ENCODE results near the gene ZNF76.

ZNF76 gene

DNA sequence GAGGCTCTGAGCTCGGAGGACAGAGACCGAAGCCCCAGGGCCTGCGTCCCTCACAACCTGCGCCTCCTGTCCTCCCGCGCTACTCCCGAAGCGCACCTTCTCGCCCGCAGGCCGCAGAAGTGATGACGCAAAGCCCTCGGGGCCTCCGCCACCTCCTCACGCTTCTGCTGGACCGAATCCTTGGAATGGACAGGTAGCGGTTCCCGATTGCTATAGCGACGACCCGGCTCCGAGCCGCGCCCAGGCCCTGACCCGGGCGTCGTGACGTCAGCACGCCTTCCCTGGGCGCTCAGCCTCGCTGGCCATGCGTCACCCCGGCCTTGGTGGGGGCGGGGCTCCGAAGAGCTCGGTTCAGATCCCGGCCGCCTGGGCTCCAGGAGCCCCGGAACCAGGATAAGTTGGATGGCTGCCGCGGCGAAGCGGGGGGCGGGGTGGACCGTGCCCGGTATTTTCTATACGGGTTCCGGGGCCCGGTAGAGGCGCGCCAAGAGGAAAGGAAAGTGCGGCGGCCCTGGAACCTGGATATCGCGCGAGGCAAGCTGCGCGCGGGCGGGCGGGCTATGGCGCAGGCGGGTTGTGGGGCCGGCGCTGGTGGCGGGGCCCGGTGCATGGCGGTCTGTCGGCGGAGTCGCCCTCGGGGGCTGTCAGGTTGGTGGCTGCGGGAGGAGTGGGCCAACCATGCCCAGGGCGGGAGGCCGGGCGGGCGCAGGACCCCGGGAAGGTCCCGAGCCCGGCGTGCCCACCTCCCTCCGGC is at the start of gene ZNF76:
TSS of gene ZNF76 (plus strand) at position 542 of the 754 bp plus-strand sequence. CDS start 21,417 bp downstream, outside the sequence.
- DNase-seq (ENCODE audit: low read depth in 1 of 2, low spot score in 1 of 2), result peak; percentile 77 to 87

- DNase-seq (ENCODE audit: low read depth in 1 of 2, low spot score in 1 of 2), result no peak
Observed at GRCh38 chr6:35213298-35213791, 46.2 kb upstream of the ZNF76 start.

- no peak for DNase-seq (ENCODE audit: low read depth in 1 of 2, low spot score in 1 of 2)
Observed at GRCh38 chr6:35213824-35214756, 45.4 kb upstream of the ZNF76 start, which contains the start of gene SCUBE3. TSS of gene SCUBE3 (plus strand) at chr6:35213956. CDS start at chr6:35214419, 463 bp downstream.

DNA sequence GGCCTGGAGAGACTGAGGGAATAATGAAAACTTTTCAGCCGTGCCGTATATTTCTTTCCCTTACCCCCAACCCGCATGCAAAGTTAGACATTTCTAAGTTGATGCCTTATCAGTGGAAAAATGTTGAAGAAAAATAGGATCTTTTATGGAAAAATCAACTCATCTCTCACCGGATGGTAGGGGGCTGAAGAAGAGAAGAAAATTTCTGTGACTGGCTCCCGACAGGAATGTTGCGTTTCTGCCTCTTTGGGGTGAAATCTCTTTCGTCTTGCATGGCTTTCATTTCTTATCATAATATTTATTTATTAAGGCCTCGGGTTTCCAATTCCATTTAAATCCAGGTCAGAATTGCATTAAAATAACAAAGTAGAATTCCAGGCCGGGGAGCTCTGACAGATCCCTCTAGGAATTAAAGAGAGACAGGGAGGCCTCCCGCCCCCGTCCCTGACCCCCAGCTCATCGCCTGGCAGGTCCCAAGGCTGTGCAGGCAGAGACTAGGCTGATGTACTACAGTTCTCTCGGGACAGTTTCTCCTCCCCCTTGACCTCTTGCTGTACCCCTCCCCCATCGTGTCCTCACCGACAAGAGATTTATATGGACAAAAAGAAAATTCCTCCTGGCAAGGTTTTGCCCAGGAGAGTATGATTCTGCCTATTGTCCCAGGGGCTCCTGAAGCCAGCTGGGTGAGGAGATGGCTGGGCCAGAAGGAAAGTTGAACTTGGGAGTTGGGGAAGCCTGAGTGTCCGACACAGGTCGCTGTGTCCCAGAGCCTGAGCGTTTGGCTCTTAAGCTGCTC is 44.5 kb upstream of the ZNF76 start:
- no peak for DNase-seq (ENCODE audit: low read depth in 1 of 2, low spot score in 1 of 2)

- DNase-seq (ENCODE audit: low read depth in 1 of 2, low spot score in 1 of 2), result no peak
Observed at GRCh38 chr6:35215665-35216411, 43.7 kb upstream of the ZNF76 start.

DNA sequence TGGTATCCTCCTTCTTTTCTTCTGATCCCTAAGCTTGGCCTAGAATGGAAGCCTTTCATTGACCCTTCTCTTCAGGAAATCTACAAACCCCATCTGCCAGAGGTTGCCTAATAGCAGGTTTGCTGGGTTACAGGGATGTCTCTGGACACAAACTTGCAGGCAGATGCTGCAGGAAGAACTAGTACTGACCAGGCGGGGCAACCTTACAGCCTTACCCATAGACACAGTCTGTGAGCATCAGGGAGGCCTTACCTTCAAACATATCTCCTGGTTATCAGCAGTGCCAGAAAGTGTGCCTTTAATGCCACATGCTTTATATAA is 43.2 kb upstream of the ZNF76 start:
- no peak for DNase-seq (ENCODE audit: low read depth in 1 of 2, low spot score in 1 of 2)

DNA sequence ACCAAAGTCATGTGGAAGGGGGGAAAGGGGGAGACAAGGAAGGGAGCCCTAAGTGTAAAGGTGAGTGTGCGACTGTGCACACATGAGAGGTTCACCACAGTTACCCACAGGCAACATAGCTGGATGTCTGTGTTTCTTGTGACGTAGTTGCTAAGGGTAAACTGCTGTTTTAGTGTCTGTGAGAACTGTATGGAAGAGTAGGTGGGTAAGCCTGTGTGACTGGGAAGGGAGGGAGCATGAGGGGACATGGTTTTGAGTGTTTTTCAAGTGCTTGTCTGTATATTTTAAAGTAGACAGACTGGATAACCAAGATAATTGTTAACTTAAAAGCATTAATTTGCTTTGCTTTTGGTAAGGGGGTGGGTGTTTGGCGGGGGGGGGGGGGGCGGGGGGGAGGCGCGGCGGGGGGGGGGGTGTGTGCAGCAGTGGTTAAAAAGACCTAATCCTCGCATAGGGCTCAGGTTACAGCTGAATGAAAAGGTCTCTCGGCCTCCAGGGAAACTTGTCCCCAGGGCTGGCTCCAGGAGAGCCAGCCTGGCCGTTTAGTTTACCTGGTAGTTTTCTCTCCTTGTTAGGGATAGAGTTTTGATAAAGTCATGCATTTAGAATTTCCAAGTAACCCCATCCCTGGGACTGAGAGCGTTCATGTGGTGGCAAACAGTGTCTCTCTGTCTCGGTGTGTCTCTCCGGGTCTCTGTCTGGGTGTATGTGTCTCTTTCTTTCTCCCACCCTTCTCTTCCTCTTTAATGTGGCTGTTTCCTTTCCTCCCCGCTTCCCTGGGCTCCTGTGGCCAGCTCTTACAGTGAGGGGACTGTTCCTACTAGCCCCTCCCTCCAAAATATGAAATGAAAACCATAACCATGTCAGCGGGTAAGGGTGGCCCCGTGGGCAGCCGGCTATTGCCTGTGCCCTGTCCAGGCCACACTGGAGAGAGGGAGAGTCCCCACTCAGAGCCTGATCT is 42.4 kb upstream of the ZNF76 start:
- no peak for DNase-seq (ENCODE audit: low read depth in 1 of 2, low spot score in 1 of 2)

DNA sequence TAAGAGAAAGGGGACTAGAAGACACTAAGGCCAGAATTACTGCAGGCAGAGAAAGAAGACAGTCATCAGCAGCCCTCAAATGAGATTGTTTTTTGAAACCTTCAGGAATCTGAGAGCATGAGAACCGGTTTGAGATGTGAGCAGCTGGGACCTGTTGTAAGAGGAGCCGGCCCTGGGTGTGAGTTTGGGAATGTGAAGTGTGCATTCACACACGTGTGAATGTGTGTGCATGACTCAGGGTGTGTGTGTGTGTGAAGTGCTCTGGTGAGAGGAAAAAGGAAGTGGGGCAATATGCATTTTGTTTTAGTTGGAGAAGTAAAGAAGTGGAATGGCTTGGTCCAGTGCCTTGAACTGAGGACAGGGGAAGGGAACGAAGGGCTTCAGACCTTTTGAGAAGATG is 41.5 kb upstream of the ZNF76 start:
- DNase-seq (ENCODE audit: low read depth in 1 of 2, low spot score in 1 of 2), result no peak

DNA sequence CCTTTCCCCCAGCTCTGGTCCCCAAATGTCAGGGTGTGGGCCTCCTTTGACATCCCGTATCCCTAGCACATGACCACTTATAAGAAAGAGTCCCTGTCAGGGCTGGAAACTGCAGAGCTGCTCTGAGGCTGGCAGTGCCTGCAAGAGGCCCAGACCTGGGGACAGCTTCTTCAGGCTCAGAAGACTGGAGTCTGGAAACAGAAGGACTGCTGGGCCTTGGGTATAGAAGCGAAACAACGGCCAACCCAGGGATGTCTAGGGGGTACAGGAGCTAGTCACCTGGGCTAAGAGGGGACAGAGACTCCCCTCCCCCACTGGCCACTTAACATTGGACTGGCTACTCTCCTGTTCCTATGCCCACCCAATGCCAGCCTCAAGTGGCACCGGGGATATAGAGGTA is 41.1 kb upstream of the ZNF76 start:
- no peak for DNase-seq (ENCODE audit: low read depth in 1 of 2, low spot score in 1 of 2)

DNA sequence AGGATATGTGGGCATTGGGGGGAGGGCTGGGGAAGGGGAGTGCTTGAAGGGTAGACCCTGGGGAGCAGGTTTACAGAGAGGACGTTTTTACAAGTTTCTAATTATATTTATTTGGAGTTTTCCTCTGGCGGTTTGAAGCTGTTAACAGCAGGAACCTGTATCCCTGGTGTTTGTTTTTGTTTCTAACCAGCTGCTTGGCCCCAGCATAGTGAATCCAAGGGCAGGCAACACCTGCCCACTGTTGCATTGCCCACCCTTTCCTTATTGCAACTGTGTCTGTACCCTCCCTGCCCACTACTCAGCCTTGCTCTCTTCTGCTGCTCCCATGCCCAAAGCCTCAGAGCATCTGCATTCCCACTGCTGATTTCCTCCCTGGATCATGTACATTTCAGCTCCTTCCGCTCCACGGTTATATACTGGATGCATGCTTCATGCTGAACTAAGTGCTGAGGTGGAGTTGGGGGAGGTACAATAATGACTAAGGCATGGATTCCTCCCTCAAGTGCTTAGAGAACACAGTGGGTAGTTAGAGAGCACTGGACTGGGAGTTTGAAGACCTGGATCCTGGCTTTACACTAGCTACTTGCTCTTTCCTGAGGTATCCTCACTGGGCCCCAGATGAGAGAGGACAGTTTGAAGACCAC is 39.7 kb upstream of the ZNF76 start:
- no peak for DNase-seq (ENCODE audit: low read depth in 1 of 2, low spot score in 1 of 2)

DNA sequence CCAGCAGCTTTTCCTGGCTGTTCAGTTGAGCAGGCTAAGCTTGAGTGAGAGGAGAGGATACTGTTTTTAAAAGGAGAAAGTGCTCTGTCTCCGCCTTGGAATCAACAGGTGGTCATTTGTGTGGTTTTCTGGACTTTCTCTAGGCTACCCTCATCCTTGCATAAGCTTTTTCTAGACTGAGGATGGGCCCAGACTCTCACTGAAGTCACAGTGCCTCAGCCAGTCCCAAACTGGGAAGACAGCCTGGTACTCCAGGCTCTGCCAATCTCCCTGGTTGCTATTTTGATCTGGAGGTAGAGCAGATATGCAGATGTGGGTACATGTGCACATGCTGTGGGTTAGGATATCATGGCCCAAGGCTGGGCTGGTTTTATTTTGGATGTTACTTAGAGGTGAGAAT is 38.8 kb upstream of the ZNF76 start:
- DNase-seq (ENCODE audit: low read depth in 1 of 2, low spot score in 1 of 2), result no peak

DNA sequence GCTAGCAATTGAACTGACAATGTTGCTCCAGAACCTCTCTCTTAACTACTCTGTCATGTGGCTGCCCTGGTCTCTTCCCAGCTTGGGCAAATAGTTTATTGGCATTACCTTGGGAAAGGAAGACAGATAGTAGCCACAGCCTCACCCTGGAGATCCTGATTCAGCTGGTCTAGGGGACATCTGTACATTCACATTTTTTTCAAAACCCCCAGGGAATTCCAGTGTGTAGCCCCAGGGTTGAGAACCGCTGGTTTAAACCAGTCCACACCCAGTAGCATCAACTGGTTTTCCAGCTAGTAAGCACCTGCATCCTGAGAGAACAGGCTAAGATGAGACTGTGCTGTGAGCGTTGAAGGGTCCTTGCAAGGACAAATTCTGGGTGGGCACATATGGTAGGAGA is 36.1 kb upstream of the ZNF76 start:
- no peak for DNase-seq (ENCODE audit: low read depth in 1 of 2, low spot score in 1 of 2)

GRCh38 chr6:35224720-35225119 is 34.8 kb upstream of the ZNF76 start:
- no peak for DNase-seq (ENCODE audit: low read depth in 1 of 2, low spot score in 1 of 2)

- DNase-seq (ENCODE audit: low read depth in 1 of 2, low spot score in 1 of 2), result no peak
Observed at GRCh38 chr6:35228481-35228880, 31.1 kb upstream of the ZNF76 start.

- no peak for DNase-seq (ENCODE audit: low read depth in 1 of 2, low spot score in 1 of 2)
Observed at GRCh38 chr6:35229304-35229703, 30.2 kb upstream of the ZNF76 start.

GRCh38 chr6:35230498-35230897 is 29.0 kb upstream of the ZNF76 start:
- DNase-seq (ENCODE audit: low read depth in 1 of 2, low spot score in 1 of 2), result no peak

GRCh38 chr6:35230950-35231349 is 28.6 kb upstream of the ZNF76 start:
- no peak for DNase-seq (ENCODE audit: low read depth in 1 of 2, low spot score in 1 of 2)

DNA sequence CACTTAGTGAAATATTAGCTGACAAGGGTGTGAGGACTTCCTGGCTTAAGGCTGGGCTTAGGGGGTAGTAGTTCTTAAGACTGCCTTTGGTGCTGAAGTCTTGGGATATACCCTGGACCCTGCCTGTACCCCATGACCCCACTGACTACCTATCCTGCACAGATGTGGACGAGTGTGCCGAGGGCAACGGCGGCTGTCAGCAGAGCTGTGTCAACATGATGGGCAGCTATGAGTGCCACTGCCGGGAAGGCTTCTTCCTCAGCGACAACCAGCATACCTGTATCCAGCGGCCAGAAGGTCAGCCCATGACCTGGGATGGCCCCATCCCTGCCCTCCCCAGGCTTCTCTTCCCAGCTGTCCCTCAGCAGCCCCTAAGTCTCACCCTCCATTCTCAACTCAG is 28.0 kb upstream of the ZNF76 start:
- DNase-seq (ENCODE audit: low read depth in 1 of 2, low spot score in 1 of 2), result no peak

DNA sequence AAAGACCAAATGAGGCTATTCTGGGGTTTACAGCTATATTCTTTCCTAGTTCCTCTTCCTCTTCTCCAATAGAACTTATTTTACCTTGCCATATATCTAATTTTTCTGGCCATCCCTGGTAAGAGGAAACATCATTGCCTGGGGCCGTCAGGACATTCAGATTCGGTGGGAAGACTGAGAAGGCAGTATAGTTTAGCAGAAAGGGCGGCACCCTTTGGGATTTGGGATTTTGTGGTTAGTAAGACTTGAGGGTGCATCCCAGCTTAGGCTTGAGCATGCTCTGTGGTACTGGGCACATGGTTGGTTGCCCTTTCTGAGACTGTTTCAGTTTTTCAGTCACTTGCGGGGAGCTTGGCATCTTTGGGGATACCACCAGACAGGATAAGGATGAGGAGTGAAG is 24.6 kb upstream of the ZNF76 start:
- DNase-seq (ENCODE audit: low read depth in 1 of 2, low spot score in 1 of 2), result no peak

Data from activated CD4-positive, alpha-beta T cell treated with anti-CD3 and anti-CD28 coated beads, Interleukin-2, amount 50 U/mL, for 24 hours (primary cell).